Stimulated activated CD4-positive, alpha-beta T cell treated with anti-CD3 and anti-CD28 coated beads, Interleukin-1b, Interleukin-23, amount 100 ng/mL, for 24 hours (primary cell): ENCODE measurements around the gene CENPQ.

ENCODE experiments used
- DNase-seq, 4 experiments: peaks; one replicate each; pipeline ENCODE4 v3.0.0-alpha.2; 2020; ENCODE audit warnings: low read depth in 4 of 4, low spot score in 1 of 4

Gene CENPQ

DNA sequence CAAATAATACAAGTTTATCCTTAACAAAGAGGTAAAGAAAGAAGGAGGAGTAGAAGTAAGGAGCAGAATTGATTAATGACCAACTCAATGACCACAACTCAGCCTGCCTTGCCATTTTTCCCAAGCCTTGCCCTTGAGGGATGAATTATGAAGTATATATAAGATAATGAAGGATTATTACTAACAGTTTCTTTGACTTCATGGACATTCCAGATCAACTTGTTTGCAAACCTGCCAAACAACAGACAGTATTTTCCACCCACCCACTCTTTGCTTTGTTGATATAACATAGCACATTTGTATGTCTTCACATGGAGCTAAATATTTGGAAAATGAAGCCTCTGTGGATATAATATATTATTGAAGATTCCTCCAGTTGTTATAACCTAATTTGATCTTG, 77.4 kb downstream of the CENPQ start:
- no peak for DNase-seq

DNA sequence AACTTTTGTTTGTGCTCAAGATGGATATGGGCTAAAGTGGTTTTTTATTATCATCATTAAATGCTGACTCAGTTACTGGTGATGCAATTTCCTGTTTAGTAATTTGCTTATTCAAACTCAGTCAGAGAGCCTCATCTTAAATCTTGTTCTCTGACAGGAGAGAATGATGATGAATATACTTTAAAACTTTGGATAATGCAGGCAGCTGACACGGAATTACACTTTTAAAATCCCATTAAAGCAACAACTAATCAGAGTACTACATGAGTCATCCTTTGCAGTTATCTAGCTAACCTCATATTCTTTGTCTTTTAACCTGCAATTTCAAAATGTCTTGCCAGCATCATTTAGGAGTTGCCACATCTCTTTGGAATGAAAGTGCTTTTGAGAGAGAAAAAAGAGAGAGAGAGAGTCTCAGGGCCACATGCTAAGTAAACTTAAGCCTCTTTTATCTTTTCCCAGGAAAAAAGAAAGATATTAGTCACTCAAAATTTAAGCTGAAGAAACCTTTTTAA, 78.1 kb downstream of the CENPQ start:
- no peak for DNase-seq

DNA sequence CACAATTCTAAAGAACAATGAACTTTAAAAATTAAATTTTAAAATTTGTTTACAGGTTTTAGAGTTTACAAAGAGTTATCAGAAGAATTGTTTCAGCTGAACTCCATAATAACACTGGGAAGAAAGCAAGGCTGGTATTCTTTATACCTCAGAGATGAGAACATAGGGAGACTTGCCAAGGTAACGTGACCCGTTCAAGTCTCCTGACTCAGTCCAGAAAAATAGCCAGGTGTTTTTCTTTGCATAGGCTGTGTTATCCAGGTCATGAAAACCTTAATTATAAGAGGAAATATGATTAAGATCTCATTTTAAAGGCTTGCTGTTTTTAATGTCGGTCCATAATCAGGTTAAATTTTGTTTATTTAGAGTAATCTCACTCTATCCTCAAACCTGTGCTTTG, 78.8 kb downstream of the CENPQ start:
- DNase-seq, result no peak
